OCI-LY1 (cell line): ENCODE results near the gene FOXN1.
"Not testable (repeated sequence)": the region's sequence is repeated elsewhere in the genome, so short reads cannot be mapped to it uniquely, and the experiment has no call there.

Experiments
- H2AFZ ChIP-seq: fragments of 200-600 bp; sonication (generic), shearing (Covaris generic); 2 replicates; pipeline ENCODE4 v1.6.0; 2014; ENCODE audit warnings: antibody characterized with exemption, mild to moderate bottlenecking, low read length
- H3F3A ChIP-seq: fragments of 200-600 bp; sonication (generic), shearing (Covaris generic); 2 replicates; pipeline ENCODE4 v1.6.0; 2014; ENCODE audit warnings: mild to moderate bottlenecking, antibody characterized with exemption, low read length, moderate library complexity; ENCODE audit not compliant: insufficient read depth
- H3K27ac ChIP-seq: fragments of 200-600 bp; sonication (generic); 2 replicates; pipeline ENCODE4 v1.5.1; 2014; ENCODE audit warnings: low read length, mixed run types, mild to moderate bottlenecking, low read depth; ENCODE audit not compliant: poor library complexity, severe bottlenecking
- H3K27me3 ChIP-seq: fragments of 200-600 bp; sonication (generic); 2 replicates; pipeline ENCODE4 v1.6.0; 2014; ENCODE audit warnings: antibody characterized with exemption, mild to moderate bottlenecking, low read length, moderate library complexity; ENCODE audit not compliant: insufficient read depth
- H3K36me3 ChIP-seq: fragments of 200-600 bp; sonication (generic); 2 replicates; pipeline ENCODE4 v1.6.1; 2014; ENCODE audit warnings: mild to moderate bottlenecking, antibody characterized with exemption, low read length, moderate library complexity, mixed read lengths; ENCODE audit not compliant: insufficient read depth
- H3K4me1 ChIP-seq: fragments of 200-600 bp; sonication (generic); 2 replicates; pipeline ENCODE4 v1.5.1; 2014; ENCODE audit warnings: mild to moderate bottlenecking, low read length, moderate library complexity; ENCODE audit not compliant: insufficient read depth, severe bottlenecking
- H3K4me2 ChIP-seq: fragments of 200-600 bp; sonication (generic), shearing (Covaris generic); 2 replicates; pipeline ENCODE4 v1.6.1; 2014; ENCODE audit warnings: low read length
- H3K4me3 ChIP-seq: fragments of 200-600 bp; sonication (generic); 2 replicates; pipeline ENCODE4 v1.5.1; 2014; ENCODE audit warnings: low read length, low read depth, mild to moderate bottlenecking, mixed read lengths; ENCODE audit not compliant: poor library complexity, severe bottlenecking
- H3K79me2 ChIP-seq: fragments of 200-600 bp; shearing (Covaris generic); 2 replicates; pipeline ENCODE4 v1.6.1; 2016; ENCODE audit warnings: mixed run types, low read length, mixed read lengths; ENCODE audit not compliant: insufficient read depth
- H3K9ac ChIP-seq: fragments of 200-600 bp; sonication (generic), shearing (Covaris generic); 2 replicates; pipeline ENCODE4 v1.6.1; 2014; ENCODE audit warnings: mild to moderate bottlenecking, low read length, mixed read lengths
- H3K9me2 ChIP-seq: fragments of 200-600 bp; sonication (generic), shearing (Covaris generic); 2 replicates; pipeline ENCODE4 v1.6.1; 2014; ENCODE audit warnings: low read depth, mild to moderate bottlenecking, low read length, mixed read lengths
- H3K9me3 ChIP-seq: fragments of 200-600 bp; shearing (Covaris generic); 2 replicates; pipeline ENCODE4 v1.6.1; 2014; ENCODE audit warnings: low read length, mixed read lengths
- H4K20me1 ChIP-seq: fragments of 200-600 bp; sonication (generic), shearing (Covaris generic); 2 replicates; pipeline ENCODE4 v1.6.0; 2016; ENCODE audit warnings: mild to moderate bottlenecking, low read length; ENCODE audit not compliant: insufficient read depth
- CTCF ChIP-seq: fragments of 200-600 bp; sonication (generic), shearing (Covaris generic); IDR thresholded peaks from 2 replicates; pipeline ENCODE4 v1.5.1; 2017; ENCODE audit warnings: mild to moderate bottlenecking, antibody characterized with exemption, low read length, moderate library complexity, mixed read lengths
- EZH2 ChIP-seq: fragments of 200-600 bp; sonication (generic), shearing (Covaris generic); IDR thresholded peaks from 2 replicates; pipeline ENCODE4 v1.8.0; 2017; ENCODE audit warnings: borderline replicate concordance, mixed run types, mild to moderate bottlenecking, antibody characterized with exemption, low read length, moderate library complexity, mixed read lengths

FOXN1 gene

GRCh38 chr17:28573966-28574480 is 67.9 kb downstream of the FOXN1 start:
- H3K9me2 ChIP-seq, result no peaks in the 10 kb centered on the region
- H3K79me2 ChIP-seq, result peaks cover 5% of the 10 kb centered on the region; the same call in 1 of the 2 replicates
- H3K27me3 ChIP-seq, result no peaks in the 10 kb centered on the region
- H3K9me3 ChIP-seq, result no peaks in the 10 kb centered on the region
- no peak overlapping the region for H3K4me3 ChIP-seq
- H4K20me1 ChIP-seq, result no peaks in the 10 kb centered on the region
- no peak overlapping the region for H3K9ac ChIP-seq
- no peaks in the 10 kb centered on the region for H3F3A ChIP-seq
- H3K4me2 ChIP-seq, result no peak overlapping the region
- TF ChIP-seq EZH2 (no peak), CTCF (no peak)
- peaks cover 46% of the 10 kb centered on the region for H3K4me1 ChIP-seq
- no peak overlapping the region for H2AFZ ChIP-seq
- H3K36me3 ChIP-seq, result peaks cover 44% of the 10 kb centered on the region
- no peak overlapping the region for H3K27ac ChIP-seq

- Histone ChIP-seq H3K27ac (no peak overlapping the region), H4K20me1 (no peaks in the 10 kb centered on the region), H3K36me3 (peaks cover 49% of the 10 kb centered on the region), H3K4me2 (no peak overlapping the region), H3K27me3 (no peaks in the 10 kb centered on the region), H3K4me3 (no peak overlapping the region), H2AFZ (no peak overlapping the region), H3K9me3 (no peaks in the 10 kb centered on the region), H3K79me2 (peaks cover 5% of the 10 kb centered on the region; the same call in 1 of the 2 replicates), H3K4me1 (peaks cover 42% of the 10 kb centered on the region), H3F3A (no peaks in the 10 kb centered on the region; the same call in 1 of the 2 replicates), H3K9me2 (no peaks in the 10 kb centered on the region), H3K9ac (no peak overlapping the region)
- TF ChIP-seq EZH2, result no peak
- peak; percentile 5; the same call in 1 of the 2 replicates for TF ChIP-seq CTCF
Observed at GRCh38 chr17:28574526-28574925, 68.4 kb downstream of the FOXN1 start.

- Histone ChIP-seq H4K20me1 (no peaks in the 10 kb centered on the region), H2AFZ (no peak overlapping the region), H3K36me3 (peaks cover 56% of the 10 kb centered on the region), H3K4me1 (peaks cover 35% of the 10 kb centered on the region), H3K27me3 (no peaks in the 10 kb centered on the region), H3K9me2 (no peaks in the 10 kb centered on the region), H3K4me2 (peak overlapping the region; percentile 58; the same call in 1 of the 2 replicates), H3K27ac (no peak overlapping the region), H3K4me3 (no peak overlapping the region), H3F3A (no peaks in the 10 kb centered on the region; the same call in 1 of the 2 replicates), H3K9me3 (no peaks in the 10 kb centered on the region), H3K9ac (no peak overlapping the region; the same call in 1 of the 2 replicates), H3K79me2 (0 out of 2 replicates have a peak, but pooled peaks cover 5% of the 10 kb centered on the region)
- no peak for TF ChIP-seq EZH2
- TF ChIP-seq CTCF, result peak; percentile 22; the same call in 1 of the 2 replicates
Observed at GRCh38 chr17:28575126-28575795, 69.1 kb downstream of the FOXN1 start.

GRCh38 chr17:28576016-28576415 is 69.9 kb downstream of the FOXN1 start:
- not testable (repeated sequence) for H2AFZ ChIP-seq, H3F3A ChIP-seq, H3K27me3 ChIP-seq, H3K9me3 ChIP-seq, H3K27ac ChIP-seq, H3K9me2 ChIP-seq, H4K20me1 ChIP-seq, H3K79me2 ChIP-seq
- H3K36me3 ChIP-seq, result peaks cover 64% of the 10 kb centered on the region
- peaks cover 31% of the 10 kb centered on the region for H3K4me1 ChIP-seq
- H3K4me3 ChIP-seq, result peak overlapping the region; percentile 46
- peak overlapping the region; percentile 26; the same call in 1 of the 2 replicates for H3K9ac ChIP-seq
- peak overlapping the region; percentile 58; the same call in 1 of the 2 replicates for H3K4me2 ChIP-seq
